T-cell (primary cell): ENCODE measurements around the gene ITPR3. TPM values are rescaled to one million over a fixed set of nuclear protein-coding genes. Genes with fewer than 3 reads are reported as not detected.
A peak's percentile ranks its signal among the peaks of the same experiment; 100 is the strongest.

Experiments used
- ATAC-seq, 4 experiments: fragments of 200-7000 bp in 3 of 4; fragments of 150-1000 bp in 1 of 4; cut with Tn5 transposase; replicated peaks in 1 of 4; 1 replicate in 3 of 4; 2 replicates in 1 of 4; pipeline ENCODE4 v1.10.0; 2021; ENCODE audit warnings: moderate library complexity in 3 of 4, mild to moderate bottlenecking in 2 of 4, moderate number of reproducible peaks in 1 of 4
- CTCF ChIA-PET, 2 donors: fragments of 300-600 bp; sonication (Branson Sonifier 250); formaldehyde crosslinking; loops; one replicate each; lab custom pipeline; 2022; ENCODE audit warnings: antibody characterized with exemption in 2 of 2; lab: Charles Lee
- POLR2A ChIA-PET, 2 donors: fragments of 300-600 bp; sonication (Branson Sonifier 250); formaldehyde crosslinking; loops; one replicate each; lab custom pipeline; 2022; ENCODE audit warnings: antibody characterized with exemption in 2 of 2; lab: Charles Lee
- DNase-seq, 35 experiments: peaks; one replicate each; pipeline versions ENCODE4 v3.0.0 to v3.0.0-alpha.2; 2013 to 2023
- H3K27ac ChIP-seq: one replicate; pipeline ENCODE4 v1.5.1; 2013; ENCODE audit warnings: low read length
- H3K27me3 ChIP-seq, 2 experiments: replicated peaks in 1 of 2; 1 replicate in 1 of 2; 2 replicates in 1 of 2; pipeline versions ENCODE4 v1.6.1 to v1.7.0; 2013; ENCODE audit warnings: low read length in 1 of 2, mixed read lengths in 1 of 2; ENCODE audit not compliant: control insufficient read depth in 2 of 2, insufficient read depth in 2 of 2; ENCODE audit errors: extremely low read depth in 1 of 2
- H3K36me3 ChIP-seq, 2 donors: 1 replicate in 1 of 2; 2 replicates in 1 of 2; pipeline versions ENCODE4 v1.6.1 to v1.7.0; 2013; ENCODE audit warnings: low read length in 1 of 2; ENCODE audit not compliant: control insufficient read depth in 2 of 2, insufficient read depth in 1 of 2; ENCODE audit errors: extremely low read depth in 1 of 2
- H3K4me1 ChIP-seq, 2 experiments: 1 replicate in 1 of 2; 2 replicates in 1 of 2; pipeline versions ENCODE4 v1.6.1 to v1.7.0; 2013; ENCODE audit warnings: low read length in 2 of 2, mixed read lengths in 1 of 2; ENCODE audit not compliant: insufficient read depth in 2 of 2, control insufficient read depth in 1 of 2; ENCODE audit errors: extremely low read depth in 1 of 2
- H3K4me3 ChIP-seq, 2 donors: 1 replicate in 1 of 2; 2 replicates in 1 of 2; pipeline versions ENCODE4 v1.5.1 to v1.7.0; 2013; ENCODE audit warnings: mild to moderate bottlenecking in 2 of 2, low read length in 1 of 2, moderate library complexity in 1 of 2; ENCODE audit not compliant: control insufficient read depth in 1 of 2; ENCODE audit errors: extremely low read depth in 1 of 2
- H3K9me3 ChIP-seq: 2 replicates; pipeline ENCODE4 v1.7.0; 2013
- H3K27ac Mint-ChIP-seq, 2 donors: one replicate each; pipeline ENCODE4 v1.8.0; 2020 to 2021; ENCODE audit warnings: mild to moderate bottlenecking in 2 of 2, mixed read lengths in 2 of 2
- H3K27me3 Mint-ChIP-seq, 2 donors: one replicate each; pipeline ENCODE4 v1.8.0; 2021 to 2022; ENCODE audit warnings: mixed read lengths in 2 of 2
- H3K36me3 Mint-ChIP-seq: one replicate; pipeline ENCODE4 v1.8.0; 2021; ENCODE audit warnings: mixed read lengths
- H3K4me1 Mint-ChIP-seq, 3 donors: one replicate each; pipeline ENCODE4 v1.8.0; 2020 to 2022; ENCODE audit warnings: mixed read lengths in 3 of 3, mild to moderate bottlenecking in 1 of 3
- H3K4me3 Mint-ChIP-seq, 3 donors: one replicate each; pipeline ENCODE4 v1.8.0; 2020 to 2022; ENCODE audit warnings: mild to moderate bottlenecking in 3 of 3, mixed read lengths in 3 of 3, moderate library complexity in 3 of 3
- H3K9me3 Mint-ChIP-seq, 3 donors: one replicate each; pipeline ENCODE4 v1.8.0; 2020 to 2022; ENCODE audit warnings: mixed read lengths in 3 of 3
- WGBS: methylation state at CpG from one replicate; pipeline ENCODE4 v1.1.5; 2013; ENCODE audit warnings: missing lambda C conversion rate; ENCODE audit not compliant: insufficient coverage; 5-methylcytosine and 5-hydroxymethylcytosine counted together
- total RNA-seq, 35 experiments: library from RNA in 6 of 35; stranded (reverse) in 6 of 35; fragments of 120-200 nt in 1 of 35; gene quantifications; one replicate each; pipeline versions ENCODE4 v1.2.1 to v1.2.4 and lab custom pipeline; 2013 to 2026

Gene ITPR3
- total RNA-seq, 5 donors from 2014 or later (not counting 1 experiment from before 2014, with no cell fraction given) = 49.2 to 63.6 (median 62.4) TPM

- Mint-ChIP-seq H3K27ac (no peak overlapping the region), H3K36me3 (peaks cover 54% of the 10 kb centered on the region), H3K4me3 (no peak overlapping the region), H3K4me1 (peaks cover 12 to 28% (median 20%) of the 10 kb centered on the region in 3 donors), H3K9me3 (no peaks in the 10 kb centered on the region), H3K27me3 (no peaks in the 10 kb centered on the region)
- no peaks in the 10 kb centered on the region for H3K9me3 ChIP-seq
- no peak overlapping the region for H3K4me3 ChIP-seq
- no peak for DNase-seq
- H3K27ac ChIP-seq = no peak overlapping the region
- POLR2A ChIA-PET = no interaction called here
- peaks cover 17 to 27% of the 10 kb centered on the region in 2 experiments for H3K4me1 ChIP-seq
- peaks cover 20 to 89% of the 10 kb centered on the region in 2 donors for H3K36me3 ChIP-seq
- CTCF ChIA-PET = interaction anchor here in 1 of 2 donors (0.6 kb wide), 1 partner anchor 12 kb away, joined by 3 read pairs; no protein-coding TSS in a partner anchor
- H3K27me3 ChIP-seq = no peaks in the 10 kb centered on the region
- 95% methylated on average over 18 of the region's 20 CpGs for WGBS
- ATAC-seq = no peak
Measured at GRCh38 chr6:33688006-33688405, 66.9 kb downstream of the ITPR3 start.

DNA sequence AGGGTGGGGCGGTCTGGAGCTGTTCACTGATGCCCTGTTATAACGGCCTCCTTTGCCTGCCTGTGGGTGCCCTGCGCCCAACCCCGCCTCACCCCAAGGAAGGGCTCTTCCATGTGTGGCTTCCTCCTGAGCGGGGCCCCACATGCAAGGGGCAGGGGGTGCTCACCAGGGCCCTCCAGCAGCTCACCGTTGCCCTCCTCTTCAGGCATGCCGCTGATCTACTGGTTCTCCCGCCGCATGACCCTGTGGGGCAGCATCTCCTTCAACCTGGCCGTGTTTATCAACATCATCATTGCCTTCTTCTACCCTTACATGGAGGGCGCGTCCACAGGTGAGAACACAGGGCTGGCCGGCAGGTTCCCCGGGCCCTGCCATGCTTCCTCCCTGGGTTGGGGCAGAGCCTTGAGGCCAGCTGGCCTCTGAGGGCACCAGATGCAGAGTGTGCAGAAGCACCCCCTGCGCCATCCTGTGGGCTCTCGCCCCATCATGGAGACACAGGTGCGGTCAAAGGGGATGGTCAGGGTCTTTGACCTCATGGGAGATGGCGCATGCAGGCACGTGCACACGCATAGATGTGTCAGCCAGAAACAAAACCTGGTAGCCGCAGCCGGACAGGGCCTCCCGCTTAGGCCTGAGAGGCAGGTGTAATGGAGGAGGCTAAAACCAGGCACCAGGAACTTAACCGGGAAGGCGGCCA is 67.5 kb downstream of the ITPR3 start:
- CTCF ChIA-PET = interaction anchor here in 1 of 2 donors (0.6 kb wide), 1 partner anchor 12 kb away, joined by 3 read pairs; no protein-coding TSS in a partner anchor
- peaks cover 20 to 89% of the 10 kb centered on the region in 2 donors for H3K36me3 ChIP-seq
- Mint-ChIP-seq H3K9me3 (no peaks in the 10 kb centered on the region), H3K27me3 (no peaks in the 10 kb centered on the region), H3K4me3 (no peak overlapping the region), H3K27ac (no peak overlapping the region), H3K36me3 (peaks cover 53% of the 10 kb centered on the region), H3K4me1 (peaks cover 18 to 28% (median 22%) of the 10 kb centered on the region in 3 donors)
- H3K4me3 ChIP-seq = no peak overlapping the region
- H3K9me3 ChIP-seq = no peaks in the 10 kb centered on the region
- H3K27ac ChIP-seq = no peak overlapping the region
- ATAC-seq = no peak
- WGBS = 94% methylated on average over 23 of the region's 25 CpGs
- no peaks in the 10 kb centered on the region for H3K27me3 ChIP-seq
- H3K4me1 ChIP-seq = peaks cover 21 to 27% of the 10 kb centered on the region in 2 experiments
- POLR2A ChIA-PET = no interaction called here
- no peak for DNase-seq

GRCh38 chr6:33689148-33689494 is 68.0 kb downstream of the ITPR3 start:
- POLR2A ChIA-PET = no interaction called here
- no peak overlapping the region for H3K27ac Mint-ChIP-seq
- Histone ChIP-seq H3K9me3 (no peaks in the 10 kb centered on the region), H3K27ac (no peak overlapping the region), H3K4me1 (peaks cover 25 to 31% of the 10 kb centered on the region in 2 experiments), H3K4me3 (no peak overlapping the region), H3K27me3 (no peaks in the 10 kb centered on the region), H3K36me3 (peaks cover 20 to 86% of the 10 kb centered on the region in 2 donors)
- H3K4me3 Mint-ChIP-seq = no peak overlapping the region
- CTCF ChIA-PET = no interaction called here
- H3K9me3 Mint-ChIP-seq = no peaks in the 10 kb centered on the region
- 85% methylated on average over 12 of the region's 12 CpGs for WGBS
- ATAC-seq (no peak), DNase-seq (no peak)
- no peaks in the 10 kb centered on the region for H3K27me3 Mint-ChIP-seq
- H3K36me3 Mint-ChIP-seq = peaks cover 52% of the 10 kb centered on the region
- peaks cover 23 to 31% (median 27%) of the 10 kb centered on the region in 3 donors for H3K4me1 Mint-ChIP-seq

DNA sequence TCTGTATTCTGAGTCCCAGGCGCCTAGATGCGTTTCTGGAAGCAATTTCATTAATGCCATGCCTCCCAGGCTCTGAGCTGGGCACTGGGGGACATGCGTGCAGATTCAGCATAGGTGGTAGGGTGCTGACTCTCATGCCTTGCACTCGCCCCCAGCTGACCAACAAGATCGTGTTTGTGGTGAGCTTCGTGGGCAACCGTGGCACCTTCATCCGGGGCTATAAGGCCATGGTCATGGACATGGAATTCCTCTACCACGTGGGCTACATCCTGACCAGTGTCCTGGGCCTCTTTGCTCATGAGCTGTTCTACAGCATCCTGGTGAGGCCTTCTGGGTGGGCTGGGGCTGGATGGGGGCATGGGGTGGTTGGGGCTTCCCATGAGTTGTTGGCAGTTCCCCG is 68.8 kb downstream of the ITPR3 start:
- no peak overlapping the region for H3K4me3 ChIP-seq
- Mint-ChIP-seq H3K4me3 (no peak overlapping the region), H3K9me3 (no peaks in the 10 kb centered on the region), H3K36me3 (peaks cover 51% of the 10 kb centered on the region), H3K27me3 (no peaks in the 10 kb centered on the region), H3K27ac (peak overlapping the region in 1 of 2 donors; percentile 36), H3K4me1 (peaks cover 30 to 38% (median 35%) of the 10 kb centered on the region in 3 donors)
- ATAC-seq (no peak), DNase-seq (no peak)
- CTCF ChIA-PET = interaction anchor here in 1 of 2 donors (1.0 kb wide), 1 partner anchor 21 kb away, joined by 4 read pairs; the partner anchor contains the start of gene UQCC2
- no peak overlapping the region for H3K27ac ChIP-seq
- POLR2A ChIA-PET = no interaction called here
- WGBS = 91% methylated on average over 10 of the region's 10 CpGs
- H3K27me3 ChIP-seq = no peaks in the 10 kb centered on the region
- no peaks in the 10 kb centered on the region for H3K9me3 ChIP-seq
- H3K36me3 ChIP-seq = peaks cover 20 to 82% of the 10 kb centered on the region in 2 donors
- peaks cover 30 to 39% of the 10 kb centered on the region in 2 experiments for H3K4me1 ChIP-seq

- 96% methylated on average over 8 of the region's 13 CpGs for WGBS
- peaks cover 38 to 48% of the 10 kb centered on the region in 2 experiments for H3K4me1 ChIP-seq
- H3K27ac ChIP-seq = no peak overlapping the region
- Mint-ChIP-seq H3K9me3 (no peaks in the 10 kb centered on the region), H3K4me1 (peaks cover 35 to 47% (median 44%) of the 10 kb centered on the region in 3 donors), H3K27ac (peak overlapping the region in 1 of 2 donors; percentile 96), H3K27me3 (no peaks in the 10 kb centered on the region), H3K36me3 (peaks cover 47% of the 10 kb centered on the region), H3K4me3 (no peak overlapping the region)
- CTCF ChIA-PET = interaction anchor here in 1 of 2 donors (1.0 kb wide), 1 partner anchor 21 kb away, joined by 4 read pairs; the partner anchor contains the start of gene UQCC2
- POLR2A ChIA-PET = no interaction called here
- no peaks in the 10 kb centered on the region for H3K27me3 ChIP-seq
- no peaks in the 10 kb centered on the region for H3K9me3 ChIP-seq
- H3K4me3 ChIP-seq = no peak overlapping the region
- DNase-seq = no peak
- no peak for ATAC-seq
- peaks cover 18 to 81% of the 10 kb centered on the region in 2 donors for H3K36me3 ChIP-seq
Measured at GRCh38 chr6:33690766-33691165, 69.6 kb downstream of the ITPR3 start.

GRCh38 chr6:33691456-33692077 is 70.4 kb downstream of the ITPR3 start:
- Mint-ChIP-seq H3K4me3 (peak overlapping the region in 1 of 3 donors; percentile 6), H3K36me3 (peaks cover 44% of the 10 kb centered on the region), H3K4me1 (peaks cover 43 to 55% (median 52%) of the 10 kb centered on the region in 3 donors), H3K27ac (peak overlapping the region; percentile 96), H3K27me3 (no peaks in the 10 kb centered on the region), H3K9me3 (no peaks in the 10 kb centered on the region)
- Histone ChIP-seq H3K4me3 (no peak overlapping the region), H3K27me3 (no peaks in the 10 kb centered on the region), H3K27ac (peak overlapping the region; percentile 92), H3K36me3 (peaks cover 14 to 78% of the 10 kb centered on the region in 2 donors), H3K9me3 (no peaks in the 10 kb centered on the region), H3K4me1 (peaks cover 45 to 56% of the 10 kb centered on the region in 2 experiments)
- ATAC-seq (no peak), DNase-seq (no peak)
- ChIA-PET CTCF (no interaction called here), POLR2A (no interaction called here)
- 90% methylated on average over 14 of the region's 15 CpGs for WGBS
